Thyroid gland (tissue), 4 donors: ENCODE measurements around the gene ARPP19.

Experiments used
- POLR2A ChIP-seq, 2 donors: fragments of 450-650 bp; IDR thresholded peaks; one replicate each; pipeline ENCODE4 v1.6.1; 2017; ENCODE audit warnings: antibody characterized with exemption in 2 of 2, mild to moderate bottlenecking in 2 of 2, moderate library complexity in 1 of 2
- TF ChIP-seq, protein P1 (sequence below), 6 experiments: fragments of 200-600 bp in 3 of 6; fragments of 450-650 bp in 3 of 6; sonication (generic) in 3 of 6; IDR thresholded peaks; one replicate each; pipeline ENCODE4 v1.5.1; 2016 to 2019; ENCODE audit warnings: antibody characterized with exemption in 6 of 6, mild to moderate bottlenecking in 2 of 6, inconsistent platforms in 1 of 6, moderate library complexity in 1 of 6

- TF ChIP-seq, protein P1, sequence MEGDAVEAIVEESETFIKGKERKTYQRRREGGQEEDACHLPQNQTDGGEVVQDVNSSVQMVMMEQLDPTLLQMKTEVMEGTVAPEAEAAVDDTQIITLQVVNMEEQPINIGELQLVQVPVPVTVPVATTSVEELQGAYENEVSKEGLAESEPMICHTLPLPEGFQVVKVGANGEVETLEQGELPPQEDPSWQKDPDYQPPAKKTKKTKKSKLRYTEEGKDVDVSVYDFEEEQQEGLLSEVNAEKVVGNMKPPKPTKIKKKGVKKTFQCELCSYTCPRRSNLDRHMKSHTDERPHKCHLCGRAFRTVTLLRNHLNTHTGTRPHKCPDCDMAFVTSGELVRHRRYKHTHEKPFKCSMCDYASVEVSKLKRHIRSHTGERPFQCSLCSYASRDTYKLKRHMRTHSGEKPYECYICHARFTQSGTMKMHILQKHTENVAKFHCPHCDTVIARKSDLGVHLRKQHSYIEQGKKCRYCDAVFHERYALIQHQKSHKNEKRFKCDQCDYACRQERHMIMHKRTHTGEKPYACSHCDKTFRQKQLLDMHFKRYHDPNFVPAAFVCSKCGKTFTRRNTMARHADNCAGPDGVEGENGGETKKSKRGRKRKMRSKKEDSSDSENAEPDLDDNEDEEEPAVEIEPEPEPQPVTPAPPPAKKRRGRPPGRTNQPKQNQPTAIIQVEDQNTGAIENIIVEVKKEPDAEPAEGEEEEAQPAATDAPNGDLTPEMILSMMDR (IDR thresholded peaks at IDR 0.05): no peak
- no peak for TF ChIP-seq POLR2A (IDR thresholded peaks at IDR 0.05)
These were observed 45.2 kb downstream of the ARPP19 start for GRCh38 chr15:52523647-52524046.
